ENCODE measurements around the gene OR1Q1. TPM values are rescaled to one million over a fixed set of nuclear protein-coding genes. Genes with fewer than 3 reads are reported as not detected.

OR1Q1 gene
- total and polyA plus RNA-seq, 9 of the 15 experiments (the other 6 are each of a cell fraction or from before 2014, with no cell fraction given): not detected

DNA sequence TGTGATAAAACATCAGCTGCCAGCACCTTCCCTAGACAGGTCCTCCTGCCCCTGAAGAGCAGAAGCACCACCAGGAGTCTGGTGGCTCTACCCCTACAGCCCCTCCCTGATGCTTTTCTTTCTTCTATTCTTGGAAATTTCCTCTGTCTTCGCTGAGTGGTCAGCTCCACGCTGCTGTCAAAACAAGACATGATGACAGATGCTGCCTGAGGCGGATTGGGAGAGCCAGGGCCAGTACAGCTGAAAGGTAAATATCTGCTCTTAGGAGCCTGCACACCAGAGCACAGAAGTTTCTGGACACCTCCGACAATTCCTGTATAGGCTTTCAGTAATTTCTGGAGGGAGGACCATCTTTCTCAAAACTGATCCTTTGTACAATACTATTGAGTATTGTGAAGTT is 4.7 kb upstream of the OR1Q1 start:
- 1% methylated on average over 4 of the region's 4 CpGs for WGBS (ENCODE audit: insufficient coverage, low coverage, missing lambda C conversion rate)
- ChIA-PET POLR2A (interaction anchor here (0.6 kb wide), 1 partner anchor 632 kb away, joined by 3 read pairs; no protein-coding TSS in a partner anchor), CTCF (ENCODE audit: low intra/inter-chr PET ratio) (no interaction called here)
- intact Hi-C loops (cut with micrococcal nuclease) (loop anchor here (5.0 kb wide), 2 partner anchors 58 to 143 kb away; partner anchors contain the start of gene OR1N2), in situ Hi-C loops (cut with MboI) (no loop called here)
- DNase-seq (ENCODE audit: extremely low read depth in 1 of 4, low spot score in 3 of 4): peak in 1 of 4 experiments; percentile 8
- Histone ChIP-seq H3K9me1 (ENCODE audit: control insufficient read depth, insufficient read depth, low read length) (no peaks in the 10 kb centered on the region), H3K27me3 (ENCODE audit: control insufficient read depth in 2 of 2, insufficient read depth in 2 of 2, low read length in 2 of 2) (peaks cover 0 to 13% of the 10 kb centered on the region in 2 experiments; a peak in 3 of 5 replicates), H3K4me3 (no peak overlapping the region), H3K9ac (ENCODE audit: insufficient read depth in 1 of 2, low read depth in 2 of 2, low read length in 2 of 2) (no peak overlapping the region), H3K4me2 (ENCODE audit: insufficient read depth, low read length) (no peak overlapping the region), H4K20me1 (replicated peaks; ENCODE audit: control insufficient read depth, insufficient read depth, low read length) (no peaks in the 10 kb centered on the region), H2AFZ (ENCODE audit: low read depth, low read length) (no peak overlapping the region), H3K4me1 (replicated peaks in 1 of 2; ENCODE audit: control insufficient read depth in 2 of 2, insufficient read depth in 2 of 2, low read length in 2 of 2) (no peaks in the 10 kb centered on the region), H3K27ac (ENCODE audit: extremely low read depth, low read depth, low read length) (no peak overlapping the region), H3K9me3 (replicated peaks; ENCODE audit: control insufficient read depth, insufficient read depth, low read depth, low read length) (no peaks in the 10 kb centered on the region), H3K79me2 (ENCODE audit: control insufficient read depth, insufficient read depth, low read length) (no peaks in the 10 kb centered on the region), H3K36me3 (ENCODE audit: control insufficient read depth, insufficient read depth, low read length) (no peaks in the 10 kb centered on the region)
- no TSS peak for BruUV-seq (replicated peaks)
- FAIRE-seq: no peak
- no peak for ATAC-seq
- TF ChIP-seq ZNF282 (CRISPR knock-in tag; IDR thresholded peaks at IDR 0.05) (no peak), ZZZ3 (IDR thresholded peaks at IDR 0.05) (no peak), OTX1 (CRISPR knock-in tag; IDR thresholded peaks at IDR 0.05) (no peak), MYC (IDR thresholded peaks at IDR 0.05; ENCODE audit: low read depth, low read length) (no peak), MYC (CRISPR knock-in tag; IDR thresholded peaks at IDR 0.05; ENCODE audit: borderline replicate concordance, low read depth) (no peak), ZKSCAN1 (IDR thresholded peaks at IDR 0.05; ENCODE audit: low read depth, low read length) (no peak), ZNF165 (CRISPR knock-in tag; IDR thresholded peaks at IDR 0.05; ENCODE audit: borderline replicate concordance) (no peak), CREM (IDR thresholded peaks at IDR 0.05; ENCODE audit: low read depth) (no peak), NR3C1 (CRISPR knock-in tag; IDR thresholded peaks at IDR 0.05) (no peak), ZNF316 (IDR thresholded peaks at IDR 0.05) (no peak), TBP (optimal IDR thresholded peaks at IDR 0.05; ENCODE audit: low read depth, low read length) (no peak)
- TF ChIP-seq, protein P1, sequence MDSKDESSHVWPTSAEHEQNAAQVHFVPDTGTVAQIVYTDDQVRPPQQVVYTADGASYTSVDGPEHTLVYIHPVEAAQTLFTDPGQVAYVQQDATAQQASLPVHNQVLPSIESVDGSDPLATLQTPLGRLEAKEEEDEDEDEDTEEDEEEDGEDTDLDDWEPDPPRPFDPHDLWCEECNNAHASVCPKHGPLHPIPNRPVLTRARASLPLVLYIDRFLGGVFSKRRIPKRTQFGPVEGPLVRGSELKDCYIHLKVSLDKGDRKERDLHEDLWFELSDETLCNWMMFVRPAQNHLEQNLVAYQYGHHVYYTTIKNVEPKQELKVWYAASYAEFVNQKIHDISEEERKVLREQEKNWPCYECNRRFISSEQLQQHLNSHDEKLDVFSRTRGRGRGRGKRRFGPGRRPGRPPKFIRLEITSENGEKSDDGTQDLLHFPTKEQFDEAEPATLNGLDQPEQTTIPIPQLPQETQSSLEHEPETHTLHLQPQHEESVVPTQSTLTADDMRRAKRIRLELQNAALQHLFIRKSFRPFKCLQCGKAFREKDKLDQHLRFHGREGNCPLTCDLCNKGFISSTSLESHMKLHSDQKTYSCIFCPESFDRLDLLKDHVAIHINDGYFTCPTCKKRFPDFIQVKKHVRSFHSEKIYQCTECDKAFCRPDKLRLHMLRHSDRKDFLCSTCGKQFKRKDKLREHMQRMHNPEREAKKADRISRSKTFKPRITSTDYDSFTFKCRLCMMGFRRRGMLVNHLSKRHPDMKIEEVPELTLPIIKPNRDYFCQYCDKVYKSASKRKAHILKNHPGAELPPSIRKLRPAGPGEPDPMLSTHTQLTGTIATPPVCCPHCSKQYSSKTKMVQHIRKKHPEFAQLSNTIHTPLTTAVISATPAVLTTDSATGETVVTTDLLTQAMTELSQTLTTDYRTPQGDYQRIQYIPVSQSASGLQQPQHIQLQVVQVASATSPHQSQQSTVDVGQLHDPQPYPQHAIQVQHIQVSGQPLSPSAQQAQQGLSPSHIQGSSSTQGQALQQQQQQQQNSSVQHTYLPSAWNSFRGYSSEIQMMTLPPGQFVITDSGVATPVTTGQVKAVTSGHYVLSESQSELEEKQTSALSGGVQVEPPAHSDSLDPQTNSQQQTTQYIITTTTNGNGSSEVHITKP (IDR thresholded peaks at IDR 0.05; ENCODE audit: partially characterized antibody): no peak
- TF ChIP-seq, protein P2, sequence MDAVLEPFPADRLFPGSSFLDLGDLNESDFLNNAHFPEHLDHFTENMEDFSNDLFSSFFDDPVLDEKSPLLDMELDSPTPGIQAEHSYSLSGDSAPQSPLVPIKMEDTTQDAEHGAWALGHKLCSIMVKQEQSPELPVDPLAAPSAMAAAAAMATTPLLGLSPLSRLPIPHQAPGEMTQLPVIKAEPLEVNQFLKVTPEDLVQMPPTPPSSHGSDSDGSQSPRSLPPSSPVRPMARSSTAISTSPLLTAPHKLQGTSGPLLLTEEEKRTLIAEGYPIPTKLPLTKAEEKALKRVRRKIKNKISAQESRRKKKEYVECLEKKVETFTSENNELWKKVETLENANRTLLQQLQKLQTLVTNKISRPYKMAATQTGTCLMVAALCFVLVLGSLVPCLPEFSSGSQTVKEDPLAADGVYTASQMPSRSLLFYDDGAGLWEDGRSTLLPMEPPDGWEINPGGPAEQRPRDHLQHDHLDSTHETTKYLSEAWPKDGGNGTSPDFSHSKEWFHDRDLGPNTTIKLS (IDR thresholded peaks at IDR 0.05; ENCODE audit: borderline replicate concordance, low read depth): no peak
- TF ChIP-seq, protein P3, sequence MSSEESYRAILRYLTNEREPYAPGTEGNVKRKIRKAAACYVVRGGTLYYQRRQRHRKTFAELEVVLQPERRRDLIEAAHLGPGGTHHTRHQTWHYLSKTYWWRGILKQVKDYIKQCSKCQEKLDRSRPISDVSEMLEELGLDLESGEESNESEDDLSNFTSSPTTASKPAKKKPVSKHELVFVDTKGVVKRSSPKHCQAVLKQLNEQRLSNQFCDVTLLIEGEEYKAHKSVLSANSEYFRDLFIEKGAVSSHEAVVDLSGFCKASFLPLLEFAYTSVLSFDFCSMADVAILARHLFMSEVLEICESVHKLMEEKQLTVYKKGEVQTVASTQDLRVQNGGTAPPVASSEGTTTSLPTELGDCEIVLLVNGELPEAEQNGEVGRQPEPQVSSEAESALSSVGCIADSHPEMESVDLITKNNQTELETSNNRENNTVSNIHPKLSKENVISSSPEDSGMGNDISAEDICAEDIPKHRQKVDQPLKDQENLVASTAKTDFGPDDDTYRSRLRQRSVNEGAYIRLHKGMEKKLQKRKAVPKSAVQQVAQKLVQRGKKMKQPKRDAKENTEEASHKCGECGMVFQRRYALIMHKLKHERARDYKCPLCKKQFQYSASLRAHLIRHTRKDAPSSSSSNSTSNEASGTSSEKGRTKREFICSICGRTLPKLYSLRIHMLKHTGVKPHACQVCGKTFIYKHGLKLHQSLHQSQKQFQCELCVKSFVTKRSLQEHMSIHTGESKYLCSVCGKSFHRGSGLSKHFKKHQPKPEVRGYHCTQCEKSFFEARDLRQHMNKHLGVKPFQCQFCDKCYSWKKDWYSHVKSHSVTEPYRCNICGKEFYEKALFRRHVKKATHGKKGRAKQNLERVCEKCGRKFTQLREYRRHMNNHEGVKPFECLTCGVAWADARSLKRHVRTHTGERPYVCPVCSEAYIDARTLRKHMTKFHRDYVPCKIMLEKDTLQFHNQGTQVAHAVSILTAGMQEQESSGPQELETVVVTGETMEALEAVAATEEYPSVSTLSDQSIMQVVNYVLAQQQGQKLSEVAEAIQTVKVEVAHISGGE (CRISPR knock-in tag; IDR thresholded peaks at IDR 0.05): no peak
